HG03354 (cell line): Measurements from ENCODE around the gene TSC22D3.

Source experiments
- ATAC-seq: cut with Tn5 transposase; IDR thresholded peaks from one replicate; pipeline ENCODE4 v1.9.1; 2021; ENCODE audit warnings: mild to moderate bottlenecking; ENCODE audit not compliant: unreplicated experiment, poor library complexity, severe bottlenecking

The TSC22D3 gene

DNA sequence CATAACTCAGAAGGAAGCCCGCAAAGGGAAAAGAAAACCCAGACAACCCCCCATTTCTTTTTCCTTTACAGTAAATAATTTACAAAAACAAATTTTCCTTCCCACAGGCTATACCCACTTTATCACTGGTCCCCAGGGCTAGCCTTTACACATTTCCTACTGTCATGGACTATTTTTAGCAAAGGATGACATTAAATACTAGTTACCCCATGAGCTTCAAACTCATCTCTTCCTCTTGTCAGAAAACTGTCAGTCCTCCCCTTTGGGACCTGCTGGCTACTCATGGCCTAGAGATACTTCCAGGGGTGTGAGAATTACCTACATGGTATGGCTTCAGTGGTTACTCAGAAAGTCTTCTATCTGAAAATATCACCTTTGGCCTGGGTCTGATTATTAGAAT is 11.9 kb downstream of the TSC22D3 start:
- no peak for ATAC-seq

DNA sequence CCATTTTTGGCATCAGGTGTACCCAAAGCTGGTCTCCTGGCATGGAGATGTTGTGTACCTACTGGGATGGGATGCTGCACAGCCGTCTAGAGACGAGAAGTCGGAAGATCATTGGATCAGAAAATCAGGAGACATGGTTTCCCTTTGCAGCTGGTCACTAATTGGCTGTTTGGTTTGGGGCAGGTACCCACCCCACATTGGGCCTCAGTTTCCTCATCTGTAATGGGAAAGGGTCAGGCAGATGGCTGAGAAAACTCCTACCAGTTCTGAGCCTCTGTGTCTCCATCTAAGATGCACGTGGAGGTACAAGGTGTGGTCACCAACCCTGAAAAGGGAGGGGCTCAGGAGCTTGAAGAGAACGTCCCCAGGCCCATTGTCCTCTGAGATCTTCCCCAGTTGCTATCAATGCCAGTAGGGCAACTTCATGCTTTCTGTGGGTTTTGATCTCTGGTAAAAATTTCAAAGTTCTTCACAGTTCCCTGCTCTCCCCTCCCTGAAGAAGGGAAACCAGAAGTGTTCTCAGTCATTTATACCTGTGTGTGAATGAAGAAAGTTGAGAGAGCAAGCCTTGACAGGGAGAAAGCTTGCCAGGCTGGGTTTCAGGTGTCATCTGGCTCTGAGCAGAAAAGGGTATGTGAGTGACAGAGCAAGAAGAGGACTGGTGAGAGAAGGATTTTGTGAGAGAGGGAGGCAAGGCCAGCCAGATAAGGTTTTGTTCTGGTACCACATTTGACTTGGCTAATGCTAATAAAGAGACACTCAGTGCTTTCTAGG is 15.1 kb downstream of the TSC22D3 start:
- no peak for ATAC-seq

DNA sequence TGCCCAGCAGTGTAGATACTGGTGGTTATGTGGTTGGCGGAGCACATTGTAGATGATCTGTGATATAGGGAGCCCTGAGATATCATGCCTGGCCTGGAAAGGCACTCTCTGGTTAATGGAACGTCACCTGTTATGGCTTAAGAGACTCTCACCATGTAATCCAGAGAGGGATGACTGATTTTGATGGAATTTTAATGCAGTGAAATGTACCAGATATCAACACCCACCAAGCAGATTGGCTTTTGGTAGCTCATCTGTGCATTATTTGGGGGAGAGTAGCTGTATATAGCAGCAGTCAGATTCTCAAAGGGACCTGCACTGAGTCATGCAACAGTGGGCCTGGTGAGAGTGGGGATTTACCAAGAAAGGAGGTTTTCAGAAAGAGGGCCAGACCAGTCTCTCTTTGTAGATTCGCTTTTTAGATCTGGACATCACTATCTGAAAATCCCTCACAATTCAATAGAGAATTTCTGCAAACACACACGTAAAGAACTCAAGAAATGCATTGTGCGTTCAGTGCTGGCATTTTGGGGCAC is 17.3 kb downstream of the TSC22D3 start:
- ATAC-seq = no peak

DNA sequence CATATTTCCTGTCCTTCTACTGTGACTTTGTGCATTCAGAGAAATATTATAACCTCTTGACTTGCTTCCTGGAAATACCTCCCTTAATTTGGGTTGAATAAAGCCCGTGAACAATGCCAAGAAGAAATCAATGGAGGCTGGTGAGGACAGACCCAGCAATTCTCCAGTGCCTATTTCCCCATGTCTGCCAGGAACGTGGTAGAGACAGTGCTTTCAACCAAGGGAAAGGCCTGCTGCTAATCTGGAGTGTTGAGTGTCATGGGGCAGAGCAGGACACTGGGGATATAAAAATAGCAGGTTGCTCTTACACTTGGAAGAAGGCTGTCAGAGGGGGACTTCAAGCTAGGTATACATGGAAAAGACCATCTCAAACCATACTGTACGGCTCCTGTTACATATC is 19.9 kb downstream of the TSC22D3 start:
- ATAC-seq = no peak

DNA sequence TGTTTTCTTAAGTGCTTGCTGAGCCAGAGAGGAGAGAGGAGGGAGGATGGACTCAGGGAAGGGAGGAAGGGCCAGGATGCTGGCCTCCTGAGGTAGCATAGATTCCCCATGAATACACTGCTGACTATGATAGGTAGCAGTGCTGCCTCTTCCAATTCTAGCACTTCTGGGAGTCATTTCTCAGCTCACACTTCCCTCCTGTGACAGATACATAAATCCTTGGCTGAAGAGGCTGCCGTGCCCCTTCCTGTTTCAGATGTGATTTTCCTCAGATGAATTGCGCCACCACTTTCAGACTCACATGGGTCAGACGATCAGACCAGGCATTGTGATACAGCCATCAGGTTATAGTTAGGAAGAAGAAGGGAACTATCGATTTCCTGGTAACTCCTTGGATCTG is 22.4 kb downstream of the TSC22D3 start:
- ATAC-seq = no peak

DNA sequence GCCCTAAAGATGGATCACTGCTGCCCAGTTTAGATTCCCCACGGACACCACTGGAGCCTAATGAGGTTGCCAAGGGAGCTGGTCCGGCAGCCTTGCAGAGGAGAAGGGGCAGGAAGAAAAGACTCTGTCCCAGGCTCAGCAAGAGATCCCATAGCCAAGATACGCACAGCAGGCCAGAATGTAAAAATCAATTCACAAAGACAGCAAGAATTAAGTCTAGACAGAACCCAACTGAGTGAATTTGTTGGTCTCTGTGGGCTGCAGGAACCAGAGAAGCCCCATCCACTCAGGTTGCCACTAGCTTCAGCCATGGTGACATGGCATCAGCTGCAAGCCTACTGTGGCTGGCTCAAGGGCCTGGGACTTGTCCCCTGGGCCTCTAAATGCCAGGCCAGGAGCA is 22.9 kb downstream of the TSC22D3 start:
- ATAC-seq = no peak

DNA sequence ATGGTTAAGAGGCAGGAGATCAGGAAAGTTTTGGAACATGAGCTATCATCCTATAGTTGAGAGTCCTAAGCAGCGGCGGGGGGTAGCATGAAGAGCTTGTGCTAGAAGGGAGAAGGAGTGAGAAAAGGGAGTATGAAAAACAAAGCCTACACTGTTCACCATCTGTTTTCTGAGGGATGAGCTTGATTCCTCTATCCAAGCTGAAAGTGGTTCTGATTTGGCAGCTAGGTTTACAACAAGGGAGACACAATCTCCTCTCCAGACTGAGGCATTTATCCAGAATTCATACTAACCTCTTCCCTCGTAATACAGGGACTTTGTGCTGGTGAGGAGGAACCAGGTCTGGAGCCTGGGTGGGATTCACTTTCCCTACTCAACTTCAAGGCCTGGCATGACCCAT is 23.5 kb downstream of the TSC22D3 start:
- ATAC-seq = no peak

DNA sequence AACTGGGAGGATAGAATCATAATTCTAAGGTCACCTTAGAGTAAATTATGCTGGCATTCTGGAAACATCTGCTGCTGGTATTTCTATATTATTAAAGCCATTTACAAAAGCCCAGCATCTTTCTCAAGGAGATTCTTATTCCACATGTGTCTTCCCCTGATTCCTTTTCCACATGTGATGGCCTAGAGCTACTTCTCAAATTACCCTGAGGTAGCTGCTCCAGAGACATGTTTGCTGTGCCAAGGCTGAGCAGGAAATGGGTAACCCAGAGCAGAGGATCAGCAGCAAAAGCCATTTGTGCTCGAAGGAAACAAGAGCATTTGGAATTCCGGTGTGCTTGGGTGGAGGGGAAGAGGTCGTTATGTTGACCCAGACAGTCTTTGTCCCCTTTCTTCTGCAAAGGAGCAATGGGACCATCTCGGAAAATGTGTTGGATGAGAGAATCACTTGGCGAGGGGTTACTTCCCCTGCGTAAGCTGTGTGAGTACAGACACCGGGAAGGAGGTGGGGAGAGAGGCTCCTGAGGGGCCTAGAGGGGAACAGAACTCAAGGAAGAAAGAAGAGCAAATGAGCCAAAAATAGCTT is 24.6 kb downstream of the TSC22D3 start:
- no peak for ATAC-seq

DNA sequence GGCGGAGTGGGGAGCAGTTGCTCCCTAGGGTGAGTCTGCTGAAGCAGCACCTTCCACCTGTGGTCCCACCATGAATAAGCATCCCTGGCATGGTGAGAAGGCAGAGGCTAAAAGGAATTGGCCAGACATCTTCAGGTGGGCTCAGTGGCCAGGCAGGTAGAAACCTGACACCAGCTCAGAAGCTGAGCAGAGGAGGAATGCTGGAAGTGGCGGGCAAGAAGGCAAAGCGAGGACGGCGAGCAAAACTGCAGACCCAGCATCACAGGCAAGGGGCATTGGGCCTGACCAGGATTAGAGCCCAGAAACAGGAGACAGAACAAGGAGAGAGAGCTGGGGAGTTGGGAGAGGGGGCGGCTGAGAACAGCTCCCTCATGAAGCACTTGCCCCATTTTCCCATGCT is 25.3 kb downstream of the TSC22D3 start:
- ATAC-seq = no peak

DNA sequence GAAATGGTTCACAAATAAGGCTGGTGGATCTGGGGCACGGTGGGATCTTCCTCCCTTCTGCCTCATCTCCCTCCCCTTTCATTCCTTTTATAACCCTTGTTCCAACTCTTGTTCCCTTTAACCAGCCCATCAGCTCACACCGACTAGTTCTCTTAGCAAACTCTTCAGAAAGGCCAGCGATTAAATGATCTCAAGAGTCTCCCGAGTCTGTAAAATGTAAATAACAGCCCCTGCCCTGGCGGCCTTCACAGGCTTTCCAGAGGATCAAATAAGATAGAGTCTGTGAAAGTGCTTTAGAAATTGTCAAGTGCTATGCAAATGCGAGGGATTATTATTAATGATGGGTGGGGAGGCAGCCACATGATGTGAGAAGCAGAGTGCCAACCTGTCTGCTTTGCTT is 27.1 kb downstream of the TSC22D3 start:
- no peak for ATAC-seq

DNA sequence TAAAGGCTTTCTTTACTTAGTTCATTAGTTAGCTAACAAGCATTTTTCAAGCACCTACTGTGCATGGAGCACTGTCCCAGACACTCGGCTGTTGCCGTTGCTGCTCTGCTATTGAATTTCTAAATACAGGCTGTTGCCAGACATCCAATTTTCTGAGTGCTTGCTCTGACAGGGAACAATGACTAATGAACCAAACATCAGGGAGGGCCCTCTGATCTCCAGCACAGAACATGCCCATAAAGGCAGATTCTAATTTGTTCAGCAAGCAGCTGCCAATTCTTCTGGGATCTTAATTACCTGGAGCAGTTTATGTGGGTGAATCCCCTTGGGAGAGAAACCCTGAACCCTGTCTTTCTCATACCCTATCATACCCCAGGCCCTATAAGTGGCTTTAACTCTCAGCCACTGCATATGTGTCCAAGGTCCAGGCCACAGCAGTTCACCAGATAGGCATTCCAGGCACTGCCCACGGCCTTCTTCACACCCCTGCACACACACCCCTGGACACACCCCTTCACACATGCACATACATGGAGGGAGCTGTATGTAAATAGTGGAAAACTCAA is 27.9 kb downstream of the TSC22D3 start:
- ATAC-seq = no peak

DNA sequence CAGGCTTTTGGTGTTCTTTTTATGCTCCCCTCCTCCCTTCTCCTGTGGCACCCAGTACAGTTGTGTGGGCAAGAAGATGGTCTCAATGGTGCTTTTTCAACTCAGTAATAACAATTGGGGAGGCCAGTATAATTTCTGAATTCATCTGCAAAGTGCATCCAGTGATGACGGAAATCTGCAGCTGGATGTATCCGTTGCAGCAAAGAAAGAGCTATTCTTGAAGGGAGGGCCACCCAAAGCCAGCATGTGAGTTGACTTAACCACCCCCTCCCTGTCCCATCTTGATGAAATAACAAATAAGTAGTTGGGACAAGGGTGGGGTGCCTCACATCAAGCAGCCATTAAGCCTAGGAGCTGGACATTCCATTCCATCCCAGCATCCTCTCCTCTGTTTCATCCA is 30.7 kb downstream of the TSC22D3 start:
- ATAC-seq = no peak

DNA sequence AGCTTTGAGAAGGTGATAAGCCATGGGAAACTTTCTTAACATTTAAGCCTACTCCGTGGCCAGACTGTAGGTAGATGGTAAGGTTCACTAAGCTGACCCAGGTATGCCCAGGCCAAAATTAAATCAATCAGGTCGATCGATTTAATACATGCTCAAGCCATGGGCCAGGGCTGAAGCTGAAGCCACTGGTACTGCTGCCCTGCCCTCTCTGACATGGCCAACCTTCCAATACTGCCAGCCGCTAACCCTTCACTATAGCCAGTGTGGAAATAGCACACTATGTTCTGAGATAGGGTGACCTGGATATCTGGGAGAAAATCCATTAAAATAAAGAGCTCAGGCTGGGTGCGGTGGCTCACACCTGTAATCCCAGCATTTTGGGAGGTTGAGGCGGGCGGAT is 31.6 kb downstream of the TSC22D3 start:
- no peak for ATAC-seq

DNA sequence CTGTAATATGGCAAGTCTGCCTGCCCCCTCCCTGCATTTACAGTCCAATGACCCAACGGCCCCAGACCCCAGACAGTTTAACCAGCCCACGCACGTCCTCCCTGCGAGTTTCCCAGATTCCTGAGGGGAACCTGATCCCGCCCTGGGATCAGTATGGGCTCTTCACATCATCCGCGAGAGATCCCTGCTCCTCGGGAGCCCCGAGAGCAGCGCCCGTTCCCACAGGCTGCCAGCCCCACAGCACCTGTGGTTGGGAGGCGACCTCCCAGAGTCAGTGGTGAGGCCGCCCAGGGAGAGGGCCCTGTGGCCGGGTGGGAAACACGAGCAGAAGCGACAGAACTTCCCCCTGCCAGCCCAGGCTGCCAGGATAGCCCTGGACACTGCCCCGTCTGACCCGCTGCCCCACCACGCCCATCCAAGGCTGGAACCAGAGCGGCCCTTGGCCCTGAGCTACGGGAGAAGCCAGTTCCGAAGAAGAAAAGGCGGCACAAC is 32.8 kb downstream of the TSC22D3 start:
- no peak for ATAC-seq

DNA sequence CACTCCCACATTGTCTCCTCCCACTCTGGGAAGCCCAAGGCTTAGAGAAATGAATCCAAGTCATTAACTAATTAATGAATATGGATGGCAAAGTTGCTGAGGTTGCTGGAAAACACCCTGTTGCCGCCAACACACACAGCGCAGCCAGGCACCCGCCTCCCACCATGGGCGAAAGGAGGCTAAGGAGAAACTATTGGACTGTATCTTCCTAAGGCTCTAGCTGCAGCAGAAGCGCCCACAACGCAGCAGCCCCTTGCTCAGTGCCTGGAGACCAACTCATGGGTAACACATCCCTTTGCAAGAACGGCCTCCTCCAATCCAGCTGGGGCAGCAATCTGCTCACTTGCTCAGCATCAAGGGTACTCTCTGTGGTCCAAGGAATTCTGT is 34.2 kb downstream of the TSC22D3 start:
- no peak for ATAC-seq

DNA sequence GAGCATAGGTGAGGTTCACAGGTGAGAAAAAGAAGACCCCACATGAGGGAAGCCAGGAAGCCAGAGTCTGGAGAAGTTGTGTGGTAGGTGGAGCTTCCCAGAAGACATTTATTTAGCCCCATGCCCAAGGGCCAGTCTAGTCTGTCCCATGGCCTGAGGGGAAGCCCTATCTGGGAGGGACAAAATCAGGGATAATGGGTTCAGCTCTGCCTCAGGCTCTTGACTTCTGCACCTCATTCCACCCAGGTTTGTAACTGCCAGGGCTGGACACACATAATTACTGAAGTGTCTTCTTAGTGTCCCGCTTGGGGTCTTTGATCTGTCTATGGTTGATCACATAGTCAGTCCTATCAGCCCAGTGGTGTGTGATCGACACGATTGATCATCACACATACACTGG is 36.0 kb downstream of the TSC22D3 start:
- no peak for ATAC-seq

DNA sequence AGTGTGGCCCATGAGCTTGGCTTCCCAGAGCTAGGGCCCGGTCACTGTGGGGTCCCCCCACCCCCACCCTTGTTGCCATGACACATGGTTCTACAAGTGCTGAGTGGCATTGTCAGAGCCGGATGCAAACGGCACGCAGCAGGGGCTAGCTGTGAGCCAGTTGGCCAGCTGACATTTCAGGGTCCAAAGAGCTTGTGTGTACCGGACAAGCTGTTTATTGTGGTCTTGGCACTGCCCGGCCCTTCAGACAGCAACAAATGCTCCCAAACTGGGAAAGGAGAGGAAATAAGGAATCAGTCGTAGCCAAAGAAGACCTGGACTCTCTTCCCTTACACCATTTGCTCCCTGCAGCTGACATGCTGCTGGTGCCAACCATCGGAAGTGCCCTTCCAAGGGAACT is 36.8 kb downstream of the TSC22D3 start:
- no peak for ATAC-seq

DNA sequence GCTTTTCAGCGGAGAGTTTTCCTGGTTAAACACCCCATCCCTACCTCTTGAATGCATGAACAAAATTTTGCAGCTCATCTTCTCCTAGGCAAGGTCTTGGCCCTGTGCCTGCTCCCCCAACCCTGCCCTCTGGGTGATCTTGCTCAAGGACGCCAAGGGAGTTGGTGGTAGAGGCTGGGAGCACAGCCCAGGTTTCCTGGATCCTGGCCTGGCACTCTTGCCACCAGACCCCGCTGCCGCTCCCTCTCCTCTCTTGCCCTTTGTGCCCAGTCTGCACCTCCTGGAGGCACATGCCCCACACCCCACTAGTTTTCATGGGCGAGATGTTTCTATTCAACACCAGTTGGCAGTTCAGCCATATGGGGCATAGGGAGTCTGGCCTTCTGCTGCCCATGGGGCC is 37.3 kb downstream of the TSC22D3 start:
- ATAC-seq = no peak

DNA sequence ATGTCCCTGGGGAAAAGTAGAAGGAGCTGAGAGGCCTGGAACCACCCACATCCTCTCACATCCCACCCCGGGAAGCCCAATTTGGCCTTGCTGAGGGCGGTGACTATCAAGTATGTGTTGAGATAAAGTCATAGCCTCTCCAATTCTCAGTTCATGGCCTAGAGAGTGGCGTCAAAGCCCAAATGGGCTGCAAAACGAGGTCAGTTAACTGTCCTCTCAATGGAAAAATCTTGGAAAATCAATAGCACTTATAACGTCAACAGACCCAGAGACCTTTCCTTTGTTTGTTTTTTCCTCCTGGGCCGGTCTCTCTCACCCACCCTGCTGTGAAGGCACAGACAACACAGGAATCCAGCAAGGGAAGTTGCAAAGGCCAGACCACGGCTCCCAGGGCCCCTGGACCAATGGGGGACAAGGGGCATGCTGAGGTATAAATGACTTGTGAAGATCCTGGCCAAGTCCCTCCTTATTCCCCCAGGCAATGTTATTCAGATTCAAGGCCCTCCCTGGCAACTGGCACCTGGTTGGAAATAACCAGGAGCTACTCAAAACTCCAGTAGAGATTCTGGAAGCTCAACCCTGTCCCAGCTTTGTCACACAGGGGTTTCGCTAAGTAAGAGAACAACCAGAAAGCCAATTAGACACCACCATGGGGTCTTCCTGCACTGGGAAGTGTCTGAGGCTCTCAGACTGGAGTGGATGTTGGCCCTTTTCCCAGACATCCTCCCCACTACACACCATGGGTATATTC is 38.6 kb downstream of the TSC22D3 start:
- no peak for ATAC-seq

DNA sequence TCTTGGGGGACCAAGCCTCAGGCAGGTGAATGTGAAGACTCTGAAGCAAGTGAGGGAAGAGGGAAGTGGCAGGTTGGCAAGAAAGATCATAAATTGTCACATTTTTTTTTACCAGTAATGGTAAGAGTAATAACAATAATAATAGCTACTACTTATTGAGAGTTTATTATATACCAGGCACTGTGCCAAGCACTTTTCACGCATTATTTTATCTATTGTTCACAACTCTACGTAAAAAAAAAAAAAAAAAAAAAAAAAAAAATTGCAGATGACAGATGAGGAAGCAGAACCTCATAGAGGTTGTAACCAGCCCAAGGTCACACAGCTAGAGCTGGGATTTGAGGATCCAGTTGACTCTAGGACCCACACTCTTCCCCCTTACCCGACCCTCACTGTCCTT is 40.9 kb downstream of the TSC22D3 start:
- no peak for ATAC-seq
